ENCODE data around the gene LIMCH1. TPM values are rescaled to one million over a fixed set of nuclear protein-coding genes. Genes with fewer than 3 reads are reported as not detected.

The LIMCH1 gene
- total and polyA plus RNA-seq, 2 of the 8 experiments (the other 6 are each of a cell fraction or from before 2014, with no cell fraction given): 2.7 to 3.0 TPM

GRCh38 chr4:41661442-41662076 is 123.6 kb downstream of the LIMCH1 start:
- Histone ChIP-seq H2BK15ac (ENCODE audit: low read length) (no peak overlapping the region), H3K9ac (replicated peaks in 1 of 4; ENCODE audit: extremely low read depth in 1 of 4, low read depth in 3 of 4, low read length in 3 of 4) (no peak overlapping the region), H3K79me1 (ENCODE audit: low read depth, low read length) (no peaks in the 10 kb centered on the region), H4K20me1 (replicated peaks in 1 of 2; ENCODE audit: control insufficient read depth in 1 of 2, insufficient read depth in 2 of 2, low read length in 2 of 2) (no peaks in the 10 kb centered on the region), H3K4me3 (ENCODE audit: extremely low read depth in 1 of 4, insufficient read depth in 2 of 4, low read depth in 3 of 4, low read length in 4 of 4) (no peak overlapping the region), H2BK20ac (ENCODE audit: low read length) (no peak overlapping the region), H3K4ac (replicated peaks; ENCODE audit: insufficient read length, low read depth, low read length) (no peak overlapping the region), H3K27me3 (replicated peaks in 1 of 4; ENCODE audit: control insufficient read depth in 3 of 4, extremely low read depth in 1 of 4, insufficient read depth in 3 of 4, low read length in 3 of 4) (no peaks in the 10 kb centered on the region), H2BK5ac (ENCODE audit: low read depth, low read length) (no peak overlapping the region), H4K8ac (ENCODE audit: extremely low read depth, insufficient read depth, low read length) (no peak overlapping the region), H4K91ac (replicated peaks; ENCODE audit: insufficient read length, low read length) (no peak overlapping the region), H2BK12ac (ENCODE audit: low read depth, low read length) (no peak overlapping the region), H3K14ac (ENCODE audit: insufficient read length) (no peak overlapping the region), H3K36me3 (ENCODE audit: control insufficient read depth in 2 of 4, insufficient read depth in 4 of 4, low read length in 3 of 4) (no peaks in the 10 kb centered on the region), H3K27ac (ENCODE audit: low read depth, low read length) (no peak overlapping the region), H3K56ac (replicated peaks; ENCODE audit: insufficient read length, low read depth, low read length) (no peak overlapping the region), H3K4me1 (replicated peaks in 1 of 4; ENCODE audit: control insufficient read depth in 3 of 4, insufficient read depth in 4 of 4, low read length in 3 of 4) (no peaks in the 10 kb centered on the region), H3K23me2 (ENCODE audit: low read depth, low read length) (no peaks in the 10 kb centered on the region), H3K23ac (ENCODE audit: insufficient read length) (no peak overlapping the region), H2BK120ac (replicated peaks; ENCODE audit: low read depth, low read length) (no peak overlapping the region), H2AFZ (ENCODE audit: low read length) (no peak overlapping the region), H3K9me3 (ENCODE audit: insufficient read depth in 2 of 2, low read depth in 1 of 2, low read length in 1 of 2) (no peaks in the 10 kb centered on the region), H4K5ac (ENCODE audit: insufficient read length, low read depth, low read length) (no peak overlapping the region), H3K18ac (ENCODE audit: extremely low read depth, low read length) (no peak overlapping the region), H3K4me2 (ENCODE audit: insufficient read depth in 1 of 2, low read depth in 2 of 2, low read length in 2 of 2) (no peak overlapping the region), H2AK5ac (ENCODE audit: low read depth, low read length) (no peak overlapping the region), H3K79me2 (ENCODE audit: control insufficient read depth in 1 of 2, insufficient read depth in 2 of 2, low read length in 2 of 2) (no peaks in the 10 kb centered on the region)
- peak in 1 of 2 experiments; percentile 78 for DNase-seq (ENCODE audit: low read depth in 1 of 2, low spot score in 2 of 2)
- CTCF ChIA-PET (ENCODE audit: partially characterized antibody): interaction anchor here (0.6 to 6.9 kb wide), 46 partner anchors 8 to 733 kb away, joined by 3 to 107 read pairs (median 4); no protein-coding TSS in a partner anchor
- POLR2A ChIA-PET (ENCODE audit: partially characterized antibody): interaction anchor here (1.0 to 1.7 kb wide), 2 partner anchors 380 to 405 kb away, joined by 3 to 7 read pairs; partner anchors contain the start of gene UCHL1
- TF ChIP-seq CTCF (IDR thresholded peaks at IDR 0.05; ENCODE audit: control extremely low read depth in 1 of 3, insufficient read depth in 1 of 3, low read depth in 1 of 3, low read length in 3 of 3) (peak; percentile 74 to 85 (median 80)), SRF (IDR thresholded peaks at IDR 0.05; ENCODE audit: low read depth, low read length) (no peak), RAD21 (IDR thresholded peaks at IDR 0.05 in 1 of 2, conservative IDR thresholded peaks at IDR 0.05 in 1 of 2; ENCODE audit: low read depth in 2 of 2, low read length in 2 of 2) (peak; percentile 91 to 92)
- peak; percentile 92 for FAIRE-seq
- 51% methylated on average over 7 of the region's 7 CpGs; no CpG with 5 or more reads in 1 of the 2 experiments for WGBS, 2 experiments (ENCODE audit: extremely low coverage in 1 of 2, insufficient coverage in 1 of 2, insufficient read length in 1 of 2, insufficient replicate concordance in 2 of 2, low coverage in 1 of 2, low lambda C conversion rate in 2 of 2, missing lambda C conversion rate in 1 of 2)
